ENCODE measurements around the gene PPM1B. TPM values are rescaled to one million over a fixed set of nuclear protein-coding genes. Genes with fewer than 3 reads are reported as not detected.
"Not testable (repeated sequence)": the region's sequence is repeated elsewhere in the genome, so short reads cannot be mapped to it uniquely, and the experiment has no call there.

The PPM1B gene
- total RNA-seq, 1 donor from 2014 or later: 36.2 TPM

DNA sequence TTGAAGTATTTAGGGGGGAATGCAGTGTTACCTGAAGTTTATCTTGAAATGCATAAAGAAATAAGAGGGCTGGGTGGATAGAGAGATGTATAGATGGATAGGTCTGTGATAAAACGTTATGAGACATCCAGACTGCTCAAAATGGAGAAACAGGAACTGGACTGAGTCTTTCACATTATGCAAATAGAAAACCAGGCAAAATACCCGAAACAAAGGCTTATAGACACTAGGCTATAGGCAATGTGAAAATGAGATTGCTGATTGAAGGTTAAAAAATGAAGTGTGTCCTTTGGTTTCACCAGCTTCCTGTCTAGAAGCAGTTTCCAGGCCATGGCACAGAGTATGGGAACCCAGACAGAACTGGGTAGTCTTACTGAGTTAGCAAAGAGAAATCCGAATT is 81.7 kb downstream of the PPM1B start:
- Mint-ChIP-seq H3K27me3 (ENCODE audit: unreplicated experiment) (no peaks in the 10 kb centered on the region), H3K4me3 (ENCODE audit: unreplicated experiment) (no peak overlapping the region), H3K4me1 (ENCODE audit: unreplicated experiment) (peaks cover 2% of the 10 kb centered on the region), H3K9me3 (ENCODE audit: unreplicated experiment) (peaks cover 22% of the 10 kb centered on the region), H3K27ac (ENCODE audit: unreplicated experiment) (no peak overlapping the region), H3K36me3 (ENCODE audit: unreplicated experiment) (peaks cover 10% of the 10 kb centered on the region)
- TF ChIP-seq, protein P1, sequence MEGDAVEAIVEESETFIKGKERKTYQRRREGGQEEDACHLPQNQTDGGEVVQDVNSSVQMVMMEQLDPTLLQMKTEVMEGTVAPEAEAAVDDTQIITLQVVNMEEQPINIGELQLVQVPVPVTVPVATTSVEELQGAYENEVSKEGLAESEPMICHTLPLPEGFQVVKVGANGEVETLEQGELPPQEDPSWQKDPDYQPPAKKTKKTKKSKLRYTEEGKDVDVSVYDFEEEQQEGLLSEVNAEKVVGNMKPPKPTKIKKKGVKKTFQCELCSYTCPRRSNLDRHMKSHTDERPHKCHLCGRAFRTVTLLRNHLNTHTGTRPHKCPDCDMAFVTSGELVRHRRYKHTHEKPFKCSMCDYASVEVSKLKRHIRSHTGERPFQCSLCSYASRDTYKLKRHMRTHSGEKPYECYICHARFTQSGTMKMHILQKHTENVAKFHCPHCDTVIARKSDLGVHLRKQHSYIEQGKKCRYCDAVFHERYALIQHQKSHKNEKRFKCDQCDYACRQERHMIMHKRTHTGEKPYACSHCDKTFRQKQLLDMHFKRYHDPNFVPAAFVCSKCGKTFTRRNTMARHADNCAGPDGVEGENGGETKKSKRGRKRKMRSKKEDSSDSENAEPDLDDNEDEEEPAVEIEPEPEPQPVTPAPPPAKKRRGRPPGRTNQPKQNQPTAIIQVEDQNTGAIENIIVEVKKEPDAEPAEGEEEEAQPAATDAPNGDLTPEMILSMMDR (IDR thresholded peaks at IDR 0.05): no peak
- no peak for DNase-seq (ENCODE audit: extremely low spot score, unreplicated experiment)

- Mint-ChIP-seq H3K4me1 (ENCODE audit: unreplicated experiment) (no peaks in the 10 kb centered on the region), H3K27me3 (ENCODE audit: unreplicated experiment) (no peaks in the 10 kb centered on the region), H3K36me3 (ENCODE audit: unreplicated experiment) (peaks cover 10% of the 10 kb centered on the region), H3K27ac (ENCODE audit: unreplicated experiment) (no peak overlapping the region), H3K4me3 (ENCODE audit: unreplicated experiment) (no peak overlapping the region), H3K9me3 (ENCODE audit: unreplicated experiment) (peaks cover 22% of the 10 kb centered on the region)
- TF ChIP-seq, protein P1 (IDR thresholded peaks at IDR 0.05): no peak
- no peak for DNase-seq (ENCODE audit: extremely low spot score, unreplicated experiment)
Observed at GRCh38 chr2:44254023-44254422, 85.3 kb downstream of the PPM1B start.

DNA sequence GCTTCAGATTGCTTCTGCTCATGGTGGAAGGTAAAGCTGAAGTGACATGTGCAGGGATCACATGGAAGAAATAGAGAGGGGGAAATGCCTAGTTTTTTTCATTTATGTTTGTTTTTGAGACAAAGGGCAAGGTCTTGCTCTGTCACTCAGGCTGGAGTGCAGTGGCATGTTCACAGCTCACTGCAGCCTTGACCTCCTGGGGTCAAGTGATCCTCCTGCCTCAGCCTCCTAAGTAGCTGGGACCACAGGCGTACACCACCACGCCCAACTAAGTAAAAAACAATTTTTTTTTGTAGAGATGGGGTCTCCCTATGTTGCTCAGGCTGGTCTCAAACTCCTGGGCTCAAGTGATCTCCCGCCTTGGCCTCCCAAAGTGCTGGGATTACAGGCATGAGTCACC is 87.0 kb downstream of the PPM1B start:
- not testable (repeated sequence) for H3K4me3 Mint-ChIP-seq (ENCODE audit: unreplicated experiment); H3K4me1 Mint-ChIP-seq (ENCODE audit: unreplicated experiment); H3K27ac Mint-ChIP-seq (ENCODE audit: unreplicated experiment); DNase-seq (ENCODE audit: extremely low spot score, unreplicated experiment); H3K27me3 Mint-ChIP-seq (ENCODE audit: unreplicated experiment)
- Mint-ChIP-seq H3K9me3 (ENCODE audit: unreplicated experiment) (peaks cover 22% of the 10 kb centered on the region), H3K36me3 (ENCODE audit: unreplicated experiment) (peaks cover 10% of the 10 kb centered on the region)

GRCh38 chr2:44257802-44258201 is 89.1 kb downstream of the PPM1B start:
- H3K9me3 Mint-ChIP-seq (ENCODE audit: unreplicated experiment): peaks cover 10% of the 10 kb centered on the region

DNA sequence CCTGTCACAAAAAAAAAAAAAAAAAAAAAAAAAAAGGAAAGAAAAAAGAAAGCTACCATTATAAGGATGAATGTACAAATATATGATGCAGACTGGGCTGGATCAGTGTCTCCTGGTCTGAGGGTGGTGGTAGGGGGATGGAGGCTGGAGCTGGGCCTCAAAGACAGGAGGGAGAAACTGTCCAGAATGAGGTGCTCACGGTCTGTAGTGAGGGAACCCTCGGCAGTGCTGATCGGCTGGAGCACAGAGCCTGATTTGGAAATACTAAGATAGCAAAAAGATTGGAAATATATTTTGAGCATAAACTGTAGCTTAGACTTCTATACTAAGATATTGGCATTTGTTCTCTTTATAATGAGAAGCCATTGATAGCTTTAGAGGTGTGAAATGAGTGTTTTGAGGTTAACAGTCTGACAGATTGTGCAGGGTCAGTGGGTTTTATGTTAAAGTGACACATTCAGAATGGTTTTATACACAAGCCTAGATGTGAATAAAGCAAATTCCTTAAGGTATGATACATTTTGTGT is 98.7 kb downstream of the PPM1B start:
- Mint-ChIP-seq H3K4me1 (ENCODE audit: unreplicated experiment) (peaks cover 16% of the 10 kb centered on the region), H3K27ac (ENCODE audit: unreplicated experiment) (peak overlapping the region; percentile 11), H3K4me3 (ENCODE audit: unreplicated experiment) (no peak overlapping the region), H3K36me3 (ENCODE audit: unreplicated experiment) (no peaks in the 10 kb centered on the region), H3K9me3 (ENCODE audit: unreplicated experiment) (peaks cover 5% of the 10 kb centered on the region), H3K27me3 (ENCODE audit: unreplicated experiment) (no peaks in the 10 kb centered on the region)
- TF ChIP-seq, protein P1 (IDR thresholded peaks at IDR 0.05): no peak
- DNase-seq (ENCODE audit: extremely low spot score, unreplicated experiment): no peak

More at GRCh38 chr2:44257802-44258201, 89.1 kb downstream of the PPM1B start:
- not testable (repeated sequence) for H3K36me3 Mint-ChIP-seq (ENCODE audit: unreplicated experiment); H3K4me1 Mint-ChIP-seq (ENCODE audit: unreplicated experiment); DNase-seq (ENCODE audit: extremely low spot score, unreplicated experiment); H3K27ac Mint-ChIP-seq (ENCODE audit: unreplicated experiment); H3K27me3 Mint-ChIP-seq (ENCODE audit: unreplicated experiment); H3K4me3 Mint-ChIP-seq (ENCODE audit: unreplicated experiment)

- Mint-ChIP-seq H3K4me3 (ENCODE audit: unreplicated experiment) (peak overlapping the region; percentile 18), H3K4me1 (ENCODE audit: unreplicated experiment) (peaks cover 16% of the 10 kb centered on the region), H3K27ac (ENCODE audit: unreplicated experiment) (peak overlapping the region; percentile 76), H3K36me3 (ENCODE audit: unreplicated experiment) (no peaks in the 10 kb centered on the region), H3K9me3 (ENCODE audit: unreplicated experiment) (peaks cover 5% of the 10 kb centered on the region), H3K27me3 (ENCODE audit: unreplicated experiment) (no peaks in the 10 kb centered on the region)
- DNase-seq (ENCODE audit: extremely low spot score, unreplicated experiment): no peak
- TF ChIP-seq, protein P1 (IDR thresholded peaks at IDR 0.05): no peak
Observed at GRCh38 chr2:44267796-44268648, 99.3 kb downstream of the PPM1B start.

All from osteocyte (in vitro differentiated cells).